AML-193 (cell line): ENCODE measurements around the gene ASCL1.

ENCODE experiments used
- DNase-seq, 2 experiments: peaks; one replicate each; lab custom pipeline; 2025; lab: John Stamatoyannopoulos, UW

The ASCL1 gene

DNA sequence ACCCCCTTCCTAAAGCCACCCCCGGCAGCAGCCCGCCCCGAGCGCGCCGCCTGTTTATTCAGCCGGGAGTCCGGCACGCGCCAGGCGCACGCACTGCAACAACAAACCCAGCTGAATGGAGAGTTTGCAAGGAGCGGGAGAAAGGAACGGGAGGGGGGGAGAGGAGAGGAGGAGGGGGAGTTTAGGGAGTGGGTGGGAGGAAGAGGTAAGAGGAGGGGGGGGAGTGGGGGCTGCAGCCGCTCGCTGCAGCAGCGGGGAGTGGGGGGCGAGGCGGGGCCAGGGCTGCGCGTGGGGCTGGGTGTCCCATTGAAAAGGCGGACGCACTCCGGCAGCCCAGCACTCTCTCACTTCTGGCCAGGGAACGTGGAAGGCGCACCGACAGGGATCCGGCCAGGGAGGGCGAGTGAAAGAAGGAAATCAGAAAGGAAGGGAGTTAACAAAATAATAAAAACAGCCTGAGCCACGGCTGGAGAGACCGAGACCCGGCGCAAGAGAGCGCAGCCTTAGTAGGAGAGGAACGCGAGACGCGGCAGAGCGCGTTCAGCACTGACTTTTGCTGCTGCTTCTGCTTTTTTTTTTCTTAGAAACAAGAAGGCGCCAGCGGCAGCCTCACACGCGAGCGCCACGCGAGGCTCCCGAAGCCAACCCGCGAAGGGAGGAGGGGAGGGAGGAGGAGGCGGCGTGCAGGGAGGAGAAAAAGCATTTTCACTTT lies at the start of gene ASCL1:
ASCL1 (plus strand) TSS at position 336 of the 712 bp plus-strand sequence. CDS start 571 bp downstream, outside the sequence.
- DNase-seq: no peak

DNA sequence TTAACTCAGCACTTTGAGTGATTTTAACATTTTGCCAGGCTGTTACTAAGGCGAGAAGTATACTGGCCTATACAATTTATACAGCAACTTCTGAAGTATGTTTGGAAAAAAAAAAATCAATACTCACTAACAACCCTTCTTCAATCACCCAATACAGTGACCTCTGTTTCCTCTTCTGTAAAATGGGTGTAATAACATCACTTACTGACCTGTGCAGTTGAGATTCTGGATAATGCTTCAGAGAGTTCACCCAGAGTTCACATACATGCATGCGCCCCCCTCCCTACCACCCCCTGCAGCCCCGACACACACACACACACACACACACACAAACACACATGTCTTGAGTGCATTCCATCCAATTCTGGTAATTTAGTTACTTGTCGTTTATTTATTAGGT lies 49.6 kb upstream of the ASCL1 start:
- DNase-seq: no peak

DNA sequence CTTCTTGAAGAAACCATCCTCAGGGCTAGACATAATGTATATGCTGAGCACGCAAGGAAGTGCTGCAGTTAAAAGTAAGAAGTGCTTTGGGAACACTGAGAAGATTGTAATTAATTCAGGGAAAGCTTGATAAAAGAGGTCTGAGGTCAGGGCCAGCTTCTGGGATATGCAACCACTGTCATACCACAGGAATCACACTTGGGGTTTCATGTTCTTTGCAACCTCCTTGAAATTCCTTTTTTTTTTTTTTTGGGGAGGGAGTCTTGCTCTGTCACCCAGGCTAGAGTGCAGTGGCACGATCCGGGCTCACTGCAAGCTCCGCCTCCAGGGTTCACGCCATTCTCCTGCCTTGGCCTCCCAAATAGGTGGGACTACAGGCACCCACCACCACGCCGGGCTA lies 47.3 kb upstream of the ASCL1 start:
- DNase-seq: no peak

DNA sequence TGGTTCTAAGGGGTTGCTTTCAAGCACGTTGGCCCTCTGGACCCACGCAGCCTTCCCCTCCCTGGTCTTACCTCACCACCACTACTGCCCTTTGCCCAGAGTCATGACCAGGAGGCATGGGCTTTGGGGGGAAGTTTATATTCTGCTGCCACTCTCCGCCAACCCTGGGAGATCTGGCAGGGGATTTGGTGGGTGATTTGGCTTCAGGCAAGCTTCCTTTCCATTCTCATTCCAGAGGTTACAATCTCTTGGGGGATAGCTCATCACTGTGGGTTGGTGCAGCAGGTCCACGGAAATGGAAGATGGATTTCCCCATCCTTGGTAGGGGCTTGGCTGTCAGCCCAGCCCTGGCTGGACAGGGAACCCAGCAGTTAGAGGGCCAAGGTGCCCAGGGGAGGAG lies 46.7 kb upstream of the ASCL1 start:
- no peak for DNase-seq

DNA sequence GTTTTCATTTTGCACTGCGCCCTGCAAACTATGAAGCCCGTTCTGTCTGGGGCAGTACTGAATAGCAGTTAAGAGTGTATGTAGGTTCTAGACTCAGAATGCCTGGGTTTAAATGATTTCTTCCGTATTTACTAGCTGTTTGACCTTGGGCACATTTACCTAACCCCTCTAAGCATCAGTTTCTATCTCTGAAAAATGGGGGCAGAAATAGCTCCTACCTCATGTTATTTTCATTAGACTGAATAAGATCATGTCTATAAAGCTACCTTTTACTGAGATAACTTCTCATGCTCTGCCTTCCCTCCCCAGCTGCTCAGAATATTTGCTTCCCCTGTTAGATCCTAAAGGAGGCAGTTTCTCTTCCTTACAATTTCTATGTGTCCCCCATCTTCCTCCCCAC lies 46.2 kb upstream of the ASCL1 start:
- no peak for DNase-seq

DNA sequence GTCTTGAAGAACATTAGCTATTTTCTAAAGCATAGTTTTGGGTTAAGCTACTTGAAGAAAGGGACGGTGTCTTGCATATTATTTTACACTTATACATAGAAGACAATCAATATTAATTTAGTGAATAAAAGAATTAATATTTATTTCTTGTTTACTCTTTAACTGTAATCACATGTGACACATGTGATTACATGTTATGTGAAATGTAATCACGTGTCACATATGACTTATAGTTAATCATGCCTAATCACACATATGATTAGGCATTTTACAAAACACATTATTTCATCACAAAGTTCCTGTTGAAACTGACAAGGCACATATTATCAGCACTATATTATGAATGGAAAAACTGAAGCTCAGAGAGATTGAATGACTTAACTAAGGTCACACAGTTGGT lies 45.2 kb upstream of the ASCL1 start:
- DNase-seq: no peak

DNA sequence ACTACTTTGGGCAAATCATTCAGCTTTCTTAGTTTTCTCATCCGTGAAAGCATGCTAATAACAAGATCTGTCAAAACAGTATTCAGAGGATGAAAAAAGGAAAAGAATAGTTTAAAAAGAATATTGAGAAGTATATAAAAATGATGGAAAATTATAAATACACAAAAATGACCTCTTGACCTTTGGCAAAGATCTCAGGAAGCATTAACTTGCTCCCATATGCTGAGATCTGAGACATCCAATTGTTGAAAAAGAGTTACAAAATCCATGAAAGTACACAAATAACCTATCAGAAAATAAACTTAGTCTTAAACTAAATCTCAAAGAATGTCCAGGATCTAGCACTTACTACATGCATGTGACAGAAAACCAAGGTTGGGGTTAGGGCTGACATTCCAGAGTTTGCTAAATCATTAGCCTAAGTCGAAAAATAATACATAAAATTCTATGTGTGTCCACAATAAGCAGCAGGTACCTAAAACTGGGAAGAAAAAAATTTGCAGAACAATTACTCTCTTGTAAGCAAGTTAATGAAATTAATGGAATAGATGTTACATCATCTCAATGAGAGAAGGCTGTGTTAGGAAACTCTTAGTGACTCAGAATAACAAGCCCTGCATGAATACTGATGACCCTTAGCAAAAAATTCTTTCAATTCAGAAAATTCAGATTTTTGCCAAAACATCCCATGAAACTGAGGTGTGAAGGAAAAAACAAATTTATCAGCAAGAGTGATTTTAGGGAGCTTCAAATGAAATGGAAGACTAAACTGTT lies 43.8 kb upstream of the ASCL1 start:
- DNase-seq: no peak

DNA sequence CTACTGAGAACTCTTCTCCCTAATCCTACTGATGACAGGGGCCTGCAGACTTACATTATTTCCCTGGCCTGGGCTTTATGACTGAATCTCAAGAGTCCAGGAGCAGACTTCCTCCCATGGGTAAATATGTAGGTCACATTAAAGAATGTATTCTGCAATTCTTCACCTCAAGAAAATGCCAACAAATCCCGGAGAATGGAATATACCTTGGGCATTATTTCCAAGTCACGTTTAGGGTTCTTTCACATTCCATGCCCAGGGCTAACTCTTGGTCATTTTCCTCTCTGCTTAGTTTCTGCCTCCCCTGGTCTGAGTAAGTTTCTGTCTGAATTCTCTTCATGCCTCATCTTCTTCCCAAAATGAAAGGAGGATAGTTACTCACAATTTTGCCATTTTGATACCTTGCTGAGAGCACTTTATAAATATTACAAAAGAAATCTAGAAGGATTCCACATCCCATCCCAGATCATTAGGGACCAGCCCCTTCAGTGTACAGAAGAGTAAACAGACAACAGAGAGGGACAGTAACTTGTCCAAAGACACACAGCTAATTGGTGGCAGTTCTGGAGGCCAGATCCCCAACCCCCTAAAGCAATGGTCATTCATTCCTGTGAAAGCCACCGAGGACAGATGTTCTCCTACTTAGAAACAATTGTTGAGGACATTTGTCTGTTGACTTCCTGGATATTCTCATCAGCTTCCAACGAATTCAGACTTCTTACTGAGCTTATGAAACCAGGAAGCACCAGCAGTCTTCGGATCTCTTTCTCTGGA lies 41.0 kb upstream of the ASCL1 start:
- DNase-seq: no peak

DNA sequence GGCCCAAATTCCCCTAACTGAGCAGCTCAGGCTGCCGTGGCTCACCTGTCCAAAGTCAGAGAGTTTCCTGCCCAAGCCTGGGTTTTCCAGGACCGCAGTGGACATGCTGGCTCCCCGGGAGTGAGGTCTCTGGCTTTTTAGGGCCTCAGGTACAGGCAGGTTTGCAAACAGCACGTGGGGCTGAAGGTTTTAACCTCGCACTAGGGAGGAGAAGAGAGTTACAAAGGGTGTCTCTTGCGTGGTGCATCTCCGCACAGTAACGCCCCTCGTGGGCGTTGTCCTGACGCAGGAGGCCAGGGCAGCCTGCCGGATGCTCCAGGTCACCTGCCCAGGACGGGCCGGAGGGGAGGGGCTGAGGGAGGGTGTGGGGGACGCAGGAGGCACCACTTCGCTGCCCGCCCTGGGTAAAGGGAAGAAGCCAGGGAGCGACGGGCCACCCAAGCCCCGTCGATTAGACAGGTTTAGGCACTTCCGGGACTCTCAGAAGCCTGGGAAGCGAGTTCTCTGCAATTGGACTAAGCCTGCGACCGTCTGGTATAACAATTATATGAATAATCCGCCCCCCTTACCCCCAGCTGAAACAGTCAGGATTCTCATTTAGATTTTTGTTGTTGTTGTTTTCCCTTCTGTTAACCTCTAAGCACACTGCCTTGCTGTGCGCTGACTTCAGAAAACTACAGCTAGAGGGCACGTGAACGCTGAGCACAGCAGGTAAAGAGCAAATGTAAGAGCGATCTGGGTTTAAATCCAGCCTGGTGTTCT lies 40.3 kb upstream of the ASCL1 start, which contains the start of gene PAH:
PAH (minus strand) TSS at position 219 of the 762 bp plus-strand sequence; CDS start at position 105, 114 bp downstream.
- DNase-seq: no peak

DNA sequence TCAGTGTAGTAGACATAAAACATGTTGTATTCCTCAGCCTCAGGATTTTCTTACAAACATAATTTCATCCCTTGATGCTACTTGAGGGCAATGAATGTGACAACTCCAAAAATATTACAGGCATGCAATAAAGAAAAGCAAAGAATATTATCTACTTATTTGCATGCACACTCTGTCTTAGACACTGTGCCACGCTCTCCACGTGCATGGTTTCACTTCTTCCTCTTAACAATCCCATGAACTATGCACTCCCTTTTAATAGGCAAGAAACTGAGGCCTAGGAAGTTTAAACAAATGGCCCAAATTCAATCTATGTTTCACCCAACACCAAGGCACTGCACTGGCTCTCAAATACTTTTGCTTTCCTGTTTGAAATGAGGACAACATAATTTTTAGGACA lies 38.6 kb upstream of the ASCL1 start:
- DNase-seq: no peak

DNA sequence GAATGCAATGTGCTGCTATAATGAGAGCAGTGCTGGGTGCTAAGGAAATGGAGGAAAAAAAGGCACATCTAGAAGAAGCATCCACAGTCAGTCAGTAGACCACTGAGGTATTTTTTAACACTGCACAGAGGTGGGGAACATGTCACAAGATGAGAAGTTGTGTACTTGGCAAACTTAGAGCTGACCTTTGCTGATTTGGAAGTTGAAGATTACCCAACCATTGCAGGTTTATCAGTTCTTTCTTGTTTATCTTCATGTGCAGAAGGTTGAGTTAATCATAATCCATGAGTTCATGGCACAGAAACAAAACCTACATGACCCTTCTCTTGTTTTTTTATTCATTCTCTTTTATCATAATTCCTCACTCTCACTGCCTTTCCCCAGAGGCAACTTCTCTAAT lies 37.2 kb upstream of the ASCL1 start:
- no peak for DNase-seq

DNA sequence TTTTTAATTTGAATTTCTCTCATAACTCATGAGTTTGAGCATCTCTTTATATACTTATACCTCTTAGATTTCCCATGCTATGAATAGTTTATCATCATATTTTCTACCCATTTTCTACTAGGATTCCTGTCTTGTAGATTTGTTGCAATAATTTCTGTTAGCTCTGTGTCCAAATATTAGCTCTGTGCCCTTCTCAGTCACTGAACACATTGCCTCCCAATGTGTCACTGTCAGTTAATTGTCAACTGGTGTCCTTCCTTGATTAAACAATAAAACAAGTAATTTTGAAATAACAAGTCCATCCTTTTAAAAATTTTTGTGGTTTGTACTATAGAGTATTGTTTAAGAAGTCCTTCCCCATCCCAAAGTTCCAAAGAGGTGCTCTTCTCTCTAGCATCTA lies 36.2 kb upstream of the ASCL1 start:
- no peak for DNase-seq

DNA sequence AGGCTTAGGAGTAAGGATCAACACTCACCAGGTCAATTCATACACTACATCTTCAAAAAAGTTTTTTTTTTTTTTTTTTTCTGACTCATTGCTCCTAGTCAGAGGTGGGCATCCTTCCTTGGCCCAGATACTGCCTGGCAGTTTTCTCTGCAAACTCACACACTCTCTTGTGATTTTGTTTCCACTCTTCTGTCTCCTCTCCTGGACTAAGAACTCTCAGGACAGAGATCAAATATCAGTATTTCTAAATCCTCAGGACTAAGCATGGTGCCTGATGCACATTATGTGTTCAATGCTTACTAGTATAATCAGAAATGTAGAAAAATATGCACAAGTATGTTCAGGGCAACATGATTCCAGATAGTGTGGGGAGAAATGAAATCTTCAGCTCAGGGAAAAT lies 30.3 kb upstream of the ASCL1 start:
- DNase-seq: no peak

DNA sequence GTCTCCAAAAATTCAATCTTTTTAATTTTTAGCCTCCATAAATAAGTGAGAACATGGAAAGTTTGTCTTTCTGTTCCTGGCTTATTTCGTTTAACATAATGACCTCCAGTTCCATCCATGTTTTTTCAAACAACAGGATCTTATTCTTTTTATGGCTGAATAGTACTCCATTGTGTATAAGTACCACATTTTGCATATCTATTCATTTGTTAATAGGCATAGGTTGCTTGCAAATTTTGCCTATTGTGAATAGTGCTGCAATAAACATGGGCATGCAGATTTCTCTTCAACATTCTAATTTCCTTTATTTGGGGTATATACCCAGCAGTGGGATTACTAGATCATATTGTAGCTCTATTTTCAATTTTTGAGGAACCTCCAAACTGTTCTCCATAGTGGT lies 24.3 kb upstream of the ASCL1 start:
- DNase-seq: no peak

DNA sequence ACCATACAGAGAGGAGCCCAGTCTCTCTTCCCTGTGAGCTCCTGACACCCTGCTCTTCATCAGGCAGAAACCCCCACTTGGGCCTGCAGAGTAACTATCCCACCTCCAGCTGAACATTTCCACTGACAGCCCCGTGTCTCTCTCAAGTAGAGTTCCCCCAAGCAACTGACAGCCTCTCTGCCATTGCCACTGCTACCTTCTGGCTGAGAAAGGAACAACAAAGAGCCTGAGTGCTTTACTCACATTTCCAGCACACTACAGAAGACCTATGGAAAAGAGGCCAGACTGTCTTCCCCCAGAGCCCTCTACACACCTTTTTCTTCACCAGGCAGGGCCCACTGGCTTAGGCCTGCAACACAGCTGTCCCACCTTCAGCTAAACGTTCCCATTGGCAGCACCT lies 18.4 kb upstream of the ASCL1 start:
- no peak for DNase-seq

DNA sequence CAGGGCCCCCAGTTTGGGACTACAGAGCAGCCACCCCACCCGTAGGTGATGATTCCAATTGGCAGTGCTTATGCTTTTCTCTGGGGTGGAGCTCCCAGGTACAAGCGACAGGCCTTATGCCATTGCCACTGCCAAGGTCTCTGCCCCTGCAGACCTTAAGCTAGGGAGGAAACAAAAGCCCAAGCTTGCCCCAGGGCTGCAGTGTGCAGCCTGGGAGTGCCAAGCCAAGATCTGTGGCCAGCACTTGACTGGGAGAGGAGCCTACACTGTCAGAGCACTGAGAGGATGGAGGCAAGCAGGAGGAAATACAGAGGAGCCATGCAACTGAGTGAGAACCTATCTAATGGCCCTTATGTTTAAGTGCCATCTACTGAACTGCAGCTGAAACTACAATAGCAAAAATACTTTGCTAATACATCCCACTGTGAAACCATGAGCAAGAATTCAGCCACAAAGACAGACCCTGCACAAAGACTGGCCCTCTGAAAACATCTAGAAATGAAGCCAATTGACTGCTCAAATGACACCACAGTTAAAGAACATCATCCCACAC lies 17.7 kb upstream of the ASCL1 start:
- DNase-seq: no peak

DNA sequence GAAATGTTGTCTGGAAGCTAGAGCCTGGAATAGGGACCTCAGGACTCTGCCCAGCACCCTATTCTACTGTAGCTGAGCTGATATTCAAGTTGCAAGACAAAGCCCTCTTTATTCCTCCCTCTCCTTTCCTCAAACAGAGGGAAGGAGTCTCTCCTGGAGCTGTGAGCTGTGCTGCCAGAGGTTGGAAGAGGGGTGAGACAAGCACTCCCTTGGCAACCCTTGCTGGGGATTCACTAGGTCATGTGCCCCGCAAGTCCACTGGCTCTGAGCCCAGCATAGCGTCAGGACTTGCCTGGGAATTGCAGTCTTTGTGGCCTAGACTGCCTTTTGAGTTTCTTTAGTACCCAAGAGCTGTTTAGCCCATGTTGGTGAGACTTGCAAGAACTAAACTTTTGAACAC lies 11.4 kb upstream of the ASCL1 start:
- no peak for DNase-seq

DNA sequence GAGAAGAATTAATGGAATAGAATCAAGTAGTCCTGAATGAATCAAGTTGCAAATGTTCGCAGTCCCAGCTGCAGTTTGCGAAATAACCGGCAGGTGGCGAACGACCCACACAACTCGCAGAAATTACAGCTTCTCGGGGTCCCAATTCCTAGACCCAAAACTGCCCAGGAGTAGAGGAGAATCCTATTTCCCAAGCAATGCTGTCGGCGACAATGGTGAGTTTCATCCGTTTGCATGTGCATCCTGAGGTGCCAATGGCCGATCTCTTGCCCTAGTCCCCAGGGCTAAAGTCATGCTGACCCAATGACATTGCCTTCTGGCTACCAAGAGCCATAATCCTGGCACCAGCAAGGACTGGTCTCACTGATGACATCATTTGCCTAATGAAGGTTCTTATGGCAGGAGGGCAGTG lies 8.5 kb upstream of the ASCL1 start:
- peak; percentile 1 to 3 for DNase-seq

DNA sequence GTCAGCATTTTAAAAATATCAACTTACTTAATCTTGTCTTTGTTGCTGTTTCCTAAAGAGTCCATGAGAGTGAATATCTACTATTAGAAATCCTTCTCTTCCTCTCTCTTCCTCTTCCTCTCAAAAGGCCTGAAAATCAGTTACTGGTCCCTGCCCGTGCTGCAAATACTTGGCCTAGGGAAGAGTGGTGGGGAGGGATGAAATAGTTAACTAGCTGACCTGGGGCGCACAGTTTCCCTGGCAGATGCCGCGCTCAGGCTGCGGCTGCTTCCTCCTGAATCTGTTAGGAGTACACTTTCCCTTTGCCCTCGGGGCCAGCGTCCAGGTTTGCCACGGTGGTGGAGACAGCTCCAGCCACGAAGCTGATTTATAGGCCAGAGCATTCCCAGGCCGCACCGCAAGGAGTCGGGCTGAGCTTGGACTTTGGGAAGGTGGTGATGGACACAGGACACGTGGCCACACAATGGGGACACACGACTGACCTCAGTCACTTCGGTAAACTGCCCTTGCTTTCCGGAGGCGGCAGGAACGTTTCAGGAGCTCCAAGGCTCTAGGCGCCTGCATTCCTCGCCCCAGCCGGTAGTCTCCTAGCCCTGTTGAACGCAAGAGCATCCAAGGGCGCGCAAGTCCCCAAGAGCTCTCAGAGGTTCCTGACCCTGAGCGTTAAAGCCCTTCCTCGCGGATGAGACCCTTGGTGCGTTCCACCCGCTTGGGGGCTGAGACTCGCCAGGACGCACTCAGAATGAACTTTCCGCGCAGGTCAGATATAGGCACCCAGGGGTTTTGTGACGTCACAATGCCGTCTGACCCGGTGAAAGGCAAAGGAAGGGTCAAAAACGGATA lies 7.1 kb upstream of the ASCL1 start:
- no peak for DNase-seq

DNA sequence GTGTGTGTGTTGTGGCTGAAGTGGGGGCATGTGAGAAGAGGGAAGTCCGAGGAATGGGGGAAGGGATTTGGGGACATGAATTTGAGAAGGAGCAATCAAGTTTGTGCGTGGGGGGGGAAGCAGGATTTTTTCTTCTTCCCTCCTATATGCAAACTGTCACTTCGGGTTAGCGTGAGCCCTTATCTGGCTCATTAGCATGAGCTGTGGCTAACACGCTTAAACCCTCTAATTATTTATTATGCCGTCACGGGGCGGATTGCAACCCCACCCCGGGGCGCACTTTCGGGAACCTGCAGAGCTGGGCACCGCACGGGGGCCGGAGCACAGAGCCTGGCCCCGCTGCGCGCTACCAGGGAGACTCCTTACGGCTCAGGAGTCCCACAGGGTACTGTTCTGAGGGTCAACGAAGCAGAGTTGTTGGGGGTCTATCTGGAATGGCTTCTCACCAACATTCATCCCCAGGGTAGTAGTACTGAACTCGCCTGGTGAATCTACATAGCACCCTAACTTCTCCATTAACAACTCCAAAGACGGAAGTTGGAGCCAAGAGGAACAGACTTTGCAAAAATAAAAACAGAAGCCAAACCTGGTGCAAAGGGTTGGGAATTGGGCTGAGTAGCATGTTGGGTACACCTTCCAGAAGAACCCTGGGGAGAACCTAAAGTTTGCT lies 6.4 kb upstream of the ASCL1 start:
- no peak for DNase-seq
